HG02852 (cell line): Measurements from ENCODE around the gene PITPNC1.
"Not testable (repeated sequence)": the region's sequence is repeated elsewhere in the genome, so short reads cannot be mapped to it uniquely, and the experiment has no call there.

Experiments used
- ATAC-seq: cut with Tn5 transposase; IDR thresholded peaks from one replicate; pipeline ENCODE4 v1.9.1; 2021; ENCODE audit warnings: mild to moderate bottlenecking, moderate library complexity; ENCODE audit not compliant: unreplicated experiment

The PITPNC1 gene

DNA sequence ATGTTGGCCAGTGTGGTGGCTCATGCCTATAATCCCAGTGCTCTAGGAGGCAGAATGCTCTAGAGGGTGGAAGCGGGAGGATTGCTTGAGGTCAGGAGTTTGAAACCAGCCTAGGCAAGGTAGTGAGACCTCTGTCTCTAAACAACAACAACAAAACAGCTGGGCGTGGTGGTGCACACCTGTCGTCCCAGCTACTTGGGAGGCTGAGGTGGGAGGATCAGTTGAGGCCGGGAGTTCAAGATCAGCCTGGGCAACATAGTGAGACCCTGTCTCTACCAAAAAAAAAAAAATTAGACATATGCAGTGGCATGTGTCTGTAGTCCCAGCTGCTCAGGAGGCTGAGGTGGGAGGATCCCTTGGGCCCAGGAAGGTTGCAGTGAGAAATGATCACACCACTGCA is 53.4 kb downstream of the PITPNC1 start:
- ATAC-seq: not testable (repeated sequence)

DNA sequence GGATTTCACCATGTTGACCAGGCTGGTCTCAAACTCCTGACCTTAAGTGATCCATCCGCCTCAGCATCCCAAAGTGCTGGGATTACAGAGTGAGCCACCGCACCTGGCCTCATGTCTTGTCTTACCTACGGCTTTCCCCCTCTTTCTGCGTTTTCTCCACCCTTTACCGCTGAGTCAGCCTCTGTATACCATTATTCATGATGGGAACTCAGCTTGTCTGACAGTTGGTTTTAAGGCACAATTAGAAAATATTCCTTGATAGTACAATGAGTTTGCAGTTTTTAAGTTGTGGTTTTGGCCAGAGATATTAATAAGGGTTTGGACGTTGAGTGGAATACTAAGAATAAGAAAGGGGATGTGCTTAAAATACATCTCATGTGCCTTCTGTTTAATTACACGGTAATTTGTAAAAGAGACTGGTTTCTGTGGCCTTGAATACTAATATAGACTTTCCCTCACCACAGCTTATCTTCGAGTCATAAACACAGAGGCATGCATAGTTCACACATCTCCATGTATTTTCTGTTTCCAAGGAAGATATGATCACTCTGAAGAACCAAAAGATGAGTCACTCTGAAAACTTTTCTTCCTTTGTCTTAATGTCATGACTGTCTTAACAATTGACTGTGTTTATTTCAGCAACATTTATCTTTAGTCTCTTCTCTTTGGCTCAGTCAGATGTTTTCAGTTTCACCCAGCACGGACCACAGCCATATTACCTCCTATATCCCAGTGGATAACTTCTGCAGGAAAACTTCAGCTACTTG is 54.4 kb downstream of the PITPNC1 start:
- ATAC-seq: peak; percentile 54

DNA sequence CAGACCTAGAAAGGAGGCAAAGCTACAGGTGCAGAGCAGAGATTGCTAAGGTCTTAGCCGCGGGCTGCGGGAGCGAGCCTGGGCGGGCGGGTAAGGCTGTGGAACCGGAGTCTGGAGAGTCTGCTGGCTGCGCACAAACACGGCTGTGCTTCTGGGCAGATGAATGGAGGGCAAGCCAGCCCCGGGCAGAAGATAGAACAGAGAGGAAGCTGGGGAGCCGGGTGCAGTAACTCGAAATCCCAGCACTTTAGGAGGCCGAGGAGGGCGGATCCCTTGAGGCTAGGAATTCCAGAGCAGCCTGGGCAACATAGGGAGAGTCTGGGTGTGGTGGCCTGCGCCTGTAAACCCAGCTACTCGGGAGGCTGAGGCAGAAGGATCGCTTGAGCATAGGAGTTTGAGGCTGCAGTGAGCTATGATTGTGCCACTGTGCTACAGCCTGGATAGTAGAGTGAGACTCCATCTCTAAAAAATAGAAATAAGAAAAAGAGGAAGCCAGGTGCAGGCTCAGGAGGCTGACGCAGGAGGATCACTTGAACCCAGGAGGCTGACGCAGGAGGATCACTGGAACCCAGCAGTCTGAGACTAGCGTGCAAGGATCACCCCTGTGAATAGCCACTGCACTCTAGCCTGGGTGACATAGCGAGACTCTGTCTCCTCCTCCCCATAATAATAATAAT is 56.3 kb downstream of the PITPNC1 start:
- no peak for ATAC-seq

DNA sequence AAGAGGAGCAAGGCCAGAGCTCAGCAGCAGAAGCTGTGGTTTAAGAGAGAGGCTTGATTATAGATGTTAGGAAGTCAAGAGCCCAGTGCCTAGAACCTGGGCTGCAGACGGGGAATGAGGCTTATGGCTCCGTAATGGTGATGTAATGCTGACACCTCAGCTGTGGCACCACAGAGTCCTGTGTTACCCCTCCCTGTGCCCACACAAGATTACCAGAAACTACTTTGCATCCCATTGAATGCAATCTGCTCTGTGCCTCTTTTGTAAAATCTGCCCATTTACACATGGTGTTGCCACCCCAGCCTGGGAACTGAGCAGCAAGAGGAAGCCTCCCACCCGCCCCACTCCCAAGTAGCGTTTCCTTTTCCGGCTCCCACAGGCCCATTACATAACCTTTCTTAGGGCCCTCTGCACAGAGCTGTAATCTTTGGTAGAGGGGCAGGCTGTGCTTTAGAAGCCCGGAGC is 57.0 kb downstream of the PITPNC1 start:
- no peak for ATAC-seq

DNA sequence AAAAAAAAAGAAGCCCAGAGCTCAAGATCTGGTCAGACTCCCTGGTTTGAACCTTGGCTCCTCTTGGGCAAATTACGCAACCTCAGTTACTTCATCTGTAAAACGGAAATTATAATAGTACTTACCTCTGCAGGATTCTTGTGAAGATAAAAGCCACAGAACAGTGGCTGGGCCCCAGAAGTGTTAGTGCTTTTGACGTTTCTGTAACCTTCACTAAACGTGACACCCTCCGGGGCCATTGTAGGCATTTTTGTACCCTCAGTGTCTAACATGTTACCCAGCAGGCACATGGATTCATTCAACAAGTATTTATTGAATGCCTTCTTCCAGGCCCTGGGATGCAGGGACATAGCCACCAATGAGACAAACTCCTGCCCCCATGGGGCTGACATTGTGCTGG is 58.0 kb downstream of the PITPNC1 start:
- no peak for ATAC-seq

DNA sequence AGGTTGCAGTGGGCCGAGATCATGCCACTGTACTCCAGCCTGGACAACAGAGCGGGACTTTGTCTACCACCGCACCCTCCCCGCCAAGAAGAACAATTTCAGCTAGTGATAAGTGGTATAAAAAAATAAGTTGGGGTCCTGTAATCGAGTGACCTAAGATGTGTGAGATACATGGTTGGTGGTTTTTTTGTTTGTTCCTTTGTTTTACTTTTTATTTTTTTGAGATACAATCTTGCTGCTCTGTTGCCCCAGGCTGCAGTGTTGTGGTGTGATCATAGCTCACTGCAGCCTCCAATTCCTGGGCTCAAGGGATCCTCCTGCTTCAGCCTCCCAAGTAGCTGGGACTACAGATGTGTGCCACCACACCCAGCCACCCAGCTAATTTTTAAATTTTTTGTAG is 58.7 kb downstream of the PITPNC1 start:
- ATAC-seq: no peak

GRCh38 chr17:67436233-67436632 is 59.2 kb downstream of the PITPNC1 start:
- ATAC-seq: no peak

GRCh38 chr17:67438667-67439066 is 61.6 kb downstream of the PITPNC1 start:
- no peak for ATAC-seq

DNA sequence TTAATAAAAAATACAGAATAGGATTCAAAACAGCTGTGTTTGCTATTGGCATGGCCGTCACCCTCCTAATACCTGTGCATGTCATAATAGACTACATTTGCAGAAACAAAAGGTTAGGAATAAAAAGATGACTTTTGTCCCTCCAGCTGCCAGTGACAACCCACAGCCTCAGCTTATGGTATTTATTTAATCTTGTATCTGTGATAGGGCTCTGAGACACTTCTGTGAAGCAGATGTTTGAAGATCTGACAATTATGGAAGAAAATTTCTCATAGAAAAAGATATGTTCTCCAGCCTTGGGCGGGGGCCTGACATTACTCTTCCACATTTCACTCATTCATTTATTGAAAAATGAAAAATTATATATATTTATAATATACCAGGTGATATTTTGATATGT is 62.2 kb downstream of the PITPNC1 start:
- no peak for ATAC-seq

DNA sequence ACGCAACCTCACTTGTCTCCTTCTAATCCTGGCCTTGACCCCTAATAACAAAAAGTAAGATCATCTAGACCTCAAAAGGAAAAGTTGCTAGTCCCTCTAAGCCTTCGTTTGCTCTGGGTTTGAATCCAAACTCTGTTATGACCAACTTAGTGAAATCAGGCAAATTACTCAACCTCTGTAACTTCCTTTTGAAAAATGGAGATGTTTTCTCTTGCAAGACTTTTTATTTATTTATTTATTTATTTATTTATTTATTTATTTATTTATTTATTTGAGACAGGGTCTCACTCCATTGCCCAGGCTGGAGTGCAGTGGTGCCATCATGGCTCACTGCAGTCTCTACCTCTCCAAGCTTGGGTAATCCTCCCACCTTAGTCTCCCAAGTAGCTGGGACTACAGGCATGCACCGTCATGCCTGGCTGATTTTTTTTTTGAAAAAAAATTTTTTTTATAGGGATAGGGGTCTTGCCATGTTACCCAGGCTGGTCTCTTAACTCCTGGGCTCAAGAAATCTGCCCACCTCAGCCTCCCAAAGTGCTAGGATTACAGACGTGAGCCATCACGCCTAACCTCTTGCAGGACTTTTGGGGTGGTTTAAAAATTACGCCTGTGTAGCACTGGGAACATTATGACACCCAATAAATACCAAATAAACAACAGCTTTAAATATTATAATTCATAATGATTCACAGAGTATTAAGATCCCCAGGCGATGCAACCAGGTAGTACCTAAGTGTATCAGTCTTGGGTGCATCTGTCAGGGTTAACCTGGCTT is 63.4 kb downstream of the PITPNC1 start:
- ATAC-seq: no peak

DNA sequence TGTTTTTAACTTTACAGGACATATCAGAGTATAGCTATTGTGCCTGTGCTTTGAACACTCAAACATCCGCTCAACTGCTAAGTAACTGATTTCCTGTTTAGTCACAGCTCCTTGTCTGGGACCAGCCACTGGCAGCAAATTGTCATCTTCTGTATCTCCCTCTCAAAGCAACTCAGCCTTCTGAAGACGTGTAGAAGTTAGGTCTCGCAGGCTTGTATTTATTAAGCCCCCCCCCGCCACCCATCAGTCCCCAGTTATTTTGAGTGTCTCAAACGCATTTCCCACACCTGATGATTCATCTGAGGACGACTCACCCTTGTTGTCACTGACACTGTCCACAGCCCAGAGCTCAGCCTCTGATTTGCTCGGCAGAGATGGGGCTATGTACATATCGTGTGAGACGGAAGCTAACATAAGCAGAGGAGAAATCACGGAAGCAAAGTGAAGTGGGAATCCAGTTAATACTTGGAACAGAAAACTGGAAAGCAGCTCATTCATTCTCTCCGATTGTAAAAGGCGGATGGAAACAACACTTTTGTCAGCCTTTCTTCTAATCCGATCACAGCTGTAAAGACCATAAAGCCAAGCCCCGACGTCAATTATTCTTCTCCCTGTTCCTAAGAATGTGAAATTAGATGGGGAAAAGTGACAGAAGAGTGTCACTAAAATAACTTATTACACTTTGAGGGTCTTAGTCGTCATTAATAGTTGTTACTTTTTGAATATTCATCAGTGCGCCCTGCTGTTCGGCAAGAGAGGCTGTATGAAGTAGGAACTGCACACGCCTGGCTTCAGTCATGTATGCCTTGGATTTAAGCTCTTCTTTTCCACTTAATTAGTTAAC is 64.2 kb downstream of the PITPNC1 start:
- ATAC-seq: no peak

GRCh38 chr17:67441896-67442219 is 64.8 kb downstream of the PITPNC1 start:
- ATAC-seq: no peak

- ATAC-seq: no peak
Measured at GRCh38 chr17:67442787-67443624, 65.9 kb downstream of the PITPNC1 start.

GRCh38 chr17:67443931-67444595 is 67.0 kb downstream of the PITPNC1 start:
- ATAC-seq: no peak

GRCh38 chr17:67448449-67448848 is 71.4 kb downstream of the PITPNC1 start:
- ATAC-seq: no peak

GRCh38 chr17:67449065-67449464 is 72.0 kb downstream of the PITPNC1 start:
- no peak for ATAC-seq

DNA sequence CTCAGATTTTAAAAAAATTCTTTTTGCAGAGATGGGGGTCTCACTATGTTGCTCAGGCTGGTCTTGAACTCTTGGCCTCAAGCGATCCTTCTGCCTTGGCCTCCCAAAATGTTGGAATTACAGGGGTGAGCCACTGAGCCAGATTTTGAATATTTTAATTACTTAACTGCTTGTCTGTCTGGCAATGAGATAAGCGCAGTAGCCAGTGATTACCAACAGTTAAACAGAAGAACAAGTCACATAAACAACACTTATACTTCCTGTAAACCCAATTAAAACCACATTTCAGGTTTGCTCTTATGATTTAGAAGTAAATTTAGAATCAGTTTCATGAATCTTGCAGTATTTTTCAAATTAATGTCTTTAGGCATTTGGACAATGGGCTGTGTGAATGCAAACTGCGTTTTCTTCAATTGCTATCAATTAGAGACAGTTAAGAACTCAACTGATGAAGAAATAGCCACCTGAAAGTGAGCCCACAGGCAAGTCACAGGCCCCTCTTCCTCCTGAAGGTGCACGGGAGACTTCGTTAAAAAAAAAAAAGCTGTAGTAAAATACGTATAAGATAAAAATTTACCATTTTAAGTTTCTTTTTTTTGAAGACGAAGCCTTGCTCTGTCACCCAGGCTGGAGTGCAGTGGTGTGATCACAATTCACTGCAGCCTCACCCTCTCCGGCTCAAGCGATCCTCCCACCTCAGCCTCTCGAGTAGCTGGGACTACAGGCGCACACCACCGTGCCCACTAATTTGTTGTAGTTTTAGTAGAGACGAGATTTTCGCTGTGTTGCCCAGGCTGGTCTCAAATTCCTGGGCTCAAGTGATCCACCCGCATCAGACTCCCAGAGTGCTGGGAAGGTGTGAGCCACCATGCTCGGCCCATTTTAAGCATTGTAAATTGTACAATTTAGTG is 73.0 kb downstream of the PITPNC1 start:
- ATAC-seq: no peak
